Panc1 (cell line): ENCODE results near the gene TLDC2. TPM values are rescaled to one million over a fixed set of nuclear protein-coding genes. Genes with fewer than 3 reads are reported as not detected.
"Not testable (repeated sequence)": the region's sequence is repeated elsewhere in the genome, so short reads cannot be mapped to it uniquely, and the experiment has no call there.

Experiments used
- ATAC-seq: fragments of 200-7000 bp; cut with Tn5 transposase; 2 replicates; pipeline ENCODE4 v1.9.1; 2020; ENCODE audit warnings: mild to moderate bottlenecking, moderate library complexity
- BruUV-seq: library from RNA; stranded (reverse); fragments of 400-500 nt; replicated peaks from 2 replicates; lab custom pipeline; 2021; lab: Mats Ljungman, UMichigan
- CTCF ChIA-PET: fragments of 300-600 bp; sonication (Branson Sonifier 250); formaldehyde crosslinking; loops from one replicate; lab custom pipeline; 2022; ENCODE audit warnings: antibody characterized with exemption; lab: Charles Lee
- POLR2A ChIA-PET: fragments of 300-600 bp; sonication (Branson Sonifier 250); formaldehyde crosslinking; loops from one replicate; lab custom pipeline; 2022; ENCODE audit warnings: antibody characterized with exemption; lab: Charles Lee
- DNase-seq: peaks from one replicate; pipeline ENCODE4 v3.0.0-alpha.2; 2010; ENCODE audit warnings: low read depth, low spot score
- H3K27ac ChIP-seq: 2 replicates; pipeline ENCODE4 v1.5.1; 2011; ENCODE audit warnings: mild to moderate bottlenecking, low read length, inconsistent platforms
- H3K27me3 ChIP-seq: fragments of 200-500 bp; sonication (Bioruptor generic); 2 replicates; pipeline ENCODE4 v1.6.0; 2014; ENCODE audit warnings: low read length, inconsistent platforms; ENCODE audit not compliant: control insufficient read depth, insufficient read depth
- H3K36me3 ChIP-seq: fragments of 200-500 bp; sonication (Bioruptor generic); 2 replicates; pipeline ENCODE4 v1.5.1; 2014; ENCODE audit warnings: inconsistent platforms, mild to moderate bottlenecking, low read length, moderate library complexity; ENCODE audit not compliant: control insufficient read depth, insufficient read depth
- H3K4me1 ChIP-seq: 2 replicates; pipeline ENCODE4 v1.5.1; 2011; ENCODE audit warnings: inconsistent platforms, mild to moderate bottlenecking, low read length, moderate library complexity; ENCODE audit not compliant: control insufficient read depth, insufficient read depth
- H3K4me3 ChIP-seq, 2 experiments: 2 replicates each; pipeline ENCODE4 v1.5.1; 2011 to 2012; ENCODE audit warnings: low read depth in 2 of 2, low read length in 2 of 2, mild to moderate bottlenecking in 2 of 2, inconsistent platforms in 1 of 2, moderate library complexity in 1 of 2
- H3K9me3 ChIP-seq: fragments of 200-500 bp; sonication (Bioruptor generic); 2 replicates; pipeline ENCODE4 v1.5.1; 2014; ENCODE audit warnings: low read depth, mild to moderate bottlenecking, inconsistent platforms, low read length, moderate library complexity; ENCODE audit not compliant: control insufficient read depth, insufficient read depth
- CTCF ChIP-seq: fragments of 450-650 bp; IDR thresholded peaks from 2 replicates; pipeline ENCODE4 v1.5.1; 2017; ENCODE audit warnings: mild to moderate bottlenecking
- POLR2AphosphoS5 ChIP-seq: IDR thresholded peaks from 2 replicates; pipeline ENCODE4 v1.6.1; 2012; ENCODE audit warnings: mild to moderate bottlenecking, low read depth, low read length, moderate library complexity
- REST ChIP-seq, 2 experiments: IDR thresholded peaks; 2 replicates each; pipeline ENCODE4 v1.6.1; 2011 to 2012; ENCODE audit warnings: low read depth in 2 of 2, control low read depth in 1 of 2, low read length in 1 of 2, mild to moderate bottlenecking in 1 of 2, moderate library complexity in 1 of 2; ENCODE audit not compliant: insufficient read depth in 1 of 2
- SIN3A ChIP-seq: IDR thresholded peaks from 2 replicates; pipeline ENCODE4 v1.6.1; 2012; ENCODE audit warnings: low read depth, mild to moderate bottlenecking, low read length, moderate library complexity, borderline replicate concordance; ENCODE audit not compliant: insufficient read depth
- TCF7L2 ChIP-seq: IDR thresholded peaks from 2 replicates; pipeline ENCODE4 v1.6.1; 2011; ENCODE audit warnings: mild to moderate bottlenecking, low read depth, low read length, inconsistent platforms
- in situ Hi-C: cut with HindIII; loops from 2 replicates; pipeline ENCODE4 v1.10.0; 2016; ENCODE audit warnings: low sequenced_read_pairs, low pct_unique_long_range_greater_than_20kb
- intact Hi-C: fragments of 100-400 bp; cut with micrococcal nuclease; formaldehyde crosslinking; loops from one replicate; pipeline ENCODE4 v1.10.0; 2022; ENCODE audit not compliant: unreplicated experiment
- total RNA-seq: library from RNA; stranded (reverse); gene quantifications from one replicate; pipeline ENCODE4 v1.2.1, GENCODE V29; 2021; ENCODE audit not compliant: unreplicated experiment

The TLDC2 gene
- total RNA-seq, 1 experiment from 2014 or later, result not detected

- in situ Hi-C loops, result no loop called here
- intact Hi-C loops, result no loop called here
- ChIA-PET POLR2A (no interaction called here), CTCF (no interaction called here)
- ATAC-seq (no peak), DNase-seq (no peak)
- H3K27ac ChIP-seq, result no peak overlapping the region
- H3K36me3 ChIP-seq, result no peaks in the 10 kb centered on the region
- no peaks in the 10 kb centered on the region for H3K9me3 ChIP-seq
- no peaks in the 10 kb centered on the region for H3K4me1 ChIP-seq
- no peaks in the 10 kb centered on the region for H3K27me3 ChIP-seq
- TF ChIP-seq CTCF (no peak), POLR2AphosphoS5 (no peak), REST (IDR thresholded peaks at IDR 0.05; ENCODE audit: insufficient read depth in 1 of 2, low read depth in 2 of 2, low read length in 1 of 2) (no peak), TCF7L2 (no peak), SIN3A (no peak)
- no peak overlapping the region for H3K4me3 ChIP-seq
- no TSS peak for BruUV-seq
These were observed 53.8 kb downstream of the TLDC2 start for GRCh38 chr20:36929691-36930090.

GRCh38 chr20:36932067-36932466, 56.1 kb downstream of the TLDC2 start:
- POLR2A ChIA-PET, DNase-seq, H3K4me3 ChIP-seq, BruUV-seq, H3K36me3 ChIP-seq, ATAC-seq, in situ Hi-C loops, H3K9me3 ChIP-seq, H3K27me3 ChIP-seq, H3K27ac ChIP-seq, H3K4me1 ChIP-seq, intact Hi-C loops: not testable (repeated sequence)
- CTCF ChIA-PET, result interaction anchor here (0.6 kb wide), 1 partner anchor 12 kb away, joined by 3 read pairs; no protein-coding TSS in a partner anchor

GRCh38 chr20:36932476-36933426, 56.8 kb downstream of the TLDC2 start:
- no peak for ATAC-seq
- BruUV-seq, result no TSS peak
- Histone ChIP-seq H3K27me3 (no peaks in the 10 kb centered on the region), H3K36me3 (no peaks in the 10 kb centered on the region), H3K4me3 (no peak overlapping the region), H3K27ac (no peak overlapping the region), H3K9me3 (no peaks in the 10 kb centered on the region), H3K4me1 (no peaks in the 10 kb centered on the region)
- ChIA-PET POLR2A (no interaction called here), CTCF (interaction anchor here (0.6 kb wide), 1 partner anchor 13 kb away, joined by 3 read pairs; no protein-coding TSS in a partner anchor)
- in situ Hi-C loops, result no loop called here
- TF ChIP-seq REST (IDR thresholded peaks at IDR 0.05; ENCODE audit: insufficient read depth in 1 of 2, low read depth in 2 of 2, low read length in 1 of 2), result no peak
- TF ChIP-seq TCF7L2, result no peak
- no peak for TF ChIP-seq POLR2AphosphoS5
- TF ChIP-seq CTCF, result no peak
- TF ChIP-seq SIN3A, result no peak
- no peak for DNase-seq
- intact Hi-C loops, result no loop called here
